ENCODE measurements around the gene APOBEC3B. TPM values are rescaled to one million over a fixed set of nuclear protein-coding genes. Genes with fewer than 3 reads are reported as not detected.
"Not testable (repeated sequence)": the region's sequence is repeated elsewhere in the genome, so short reads cannot be mapped to it uniquely, and the experiment has no call there.

The APOBEC3B gene
- total and polyA plus RNA-seq, 12 donors = 0.32 to 8.1 (median 1.5) TPM; not detected in 1

GRCh38 chr22:38984224-38984623, 2.1 kb downstream of the APOBEC3B start:
- Histone ChIP-seq H3K36me3 (replicated peaks in 1 of 2) (no peaks in the 10 kb centered on the region), H3K27me3 (no peaks in the 10 kb centered on the region), H3K4me3 (no peak overlapping the region), H3K27ac (no peak overlapping the region), H3K4me1 (replicated peaks in 1 of 2) (no peaks in the 10 kb centered on the region), H3K9me3 (replicated peaks in 1 of 3) (no peaks in the 10 kb centered on the region)
- TF ChIP-seq POLR2A (IDR thresholded peaks at IDR 0.05) = no peak
- TF ChIP-seq CTCF (IDR thresholded peaks at IDR 0.05) = no peak
- no peak for DNase-seq
- intact Hi-C loops (cut with DNase I) = no loop called here
- WGBS, 4 donors = 72 to 90% (median 84%) methylated on average over 2 of the region's 2 CpGs

GRCh38 chr22:38984784-38985757, 2.9 kb downstream of the APOBEC3B start:
- H3K4me1 ChIP-seq (replicated peaks in 1 of 2); H3K36me3 ChIP-seq (replicated peaks in 1 of 2); H3K4me3 ChIP-seq; intact Hi-C loops (cut with DNase I); H3K27me3 ChIP-seq; H3K27ac ChIP-seq; H3K9me3 ChIP-seq (replicated peaks in 1 of 3): not testable (repeated sequence)
- WGBS, 4 donors = 41 to 52% (median 47%) methylated on average over 8 to 9 of the region's 9 CpGs
- DNase-seq = peak in 4 of 7 donors; percentile 24 to 64 (median 40)

GRCh38 chr22:38986629-38987028, 4.5 kb downstream of the APOBEC3B start:
- H3K36me3 ChIP-seq (replicated peaks in 1 of 2) = no peaks in the 10 kb centered on the region
- WGBS, 4 donors = 94 to 100% (median 98%) methylated on average over 1 to 3 of the region's 3 CpGs
- intact Hi-C loops (cut with DNase I) = no loop called here
- DNase-seq = no peak
- H3K4me3 ChIP-seq = no peak overlapping the region
- no peaks in the 10 kb centered on the region for H3K9me3 ChIP-seq (replicated peaks in 1 of 3)
- no peak overlapping the region for H3K27ac ChIP-seq
- H3K27me3 ChIP-seq = no peaks in the 10 kb centered on the region
- H3K4me1 ChIP-seq (replicated peaks in 1 of 2) = no peaks in the 10 kb centered on the region
- TF ChIP-seq POLR2A (IDR thresholded peaks at IDR 0.05) (no peak), CTCF (IDR thresholded peaks at IDR 0.05) (no peak)

- intact Hi-C loops (cut with DNase I) = no loop called here
- Histone ChIP-seq H3K4me3 (no peak overlapping the region), H3K4me1 (replicated peaks in 1 of 2) (no peaks in the 10 kb centered on the region), H3K9me3 (replicated peaks in 1 of 3) (no peaks in the 10 kb centered on the region), H3K27ac (no peak overlapping the region), H3K27me3 (no peaks in the 10 kb centered on the region), H3K36me3 (replicated peaks in 1 of 2) (no peaks in the 10 kb centered on the region)
- no peak for DNase-seq
- 86 to 92% (median 88%) methylated on average over 7 to 8 of the region's 8 CpGs for WGBS, 4 donors
- TF ChIP-seq CTCF (IDR thresholded peaks at IDR 0.05) = no peak
- no peak for TF ChIP-seq POLR2A (IDR thresholded peaks at IDR 0.05)
Measured at GRCh38 chr22:38987171-38987895, 5.2 kb downstream of the APOBEC3B start.
